HG03064 (cell line): ENCODE data around the gene UNK.
"Not testable (repeated sequence)": the region's sequence is repeated elsewhere in the genome, so short reads cannot be mapped to it uniquely, and the experiment has no call there.

Source experiments
- ATAC-seq: cut with Tn5 transposase; IDR thresholded peaks from one replicate; pipeline ENCODE4 v1.9.1; 2021; ENCODE audit warnings: low read depth; ENCODE audit not compliant: unreplicated experiment

Gene UNK

GRCh38 chr17:75771334-75772281 is 13.0 kb upstream of the UNK start:
- no peak for ATAC-seq

GRCh38 chr17:75773121-75773807 is 11.3 kb upstream of the UNK start:
- ATAC-seq, result no peak

- ATAC-seq, result no peak
These were observed 10.7 kb upstream of the UNK start for GRCh38 chr17:75773808-75774470.

- no peak for ATAC-seq
These were observed 10.1 kb upstream of the UNK start for GRCh38 chr17:75774471-75774990.

- no peak for ATAC-seq
These were observed 9.5 kb upstream of the UNK start for GRCh38 chr17:75774991-75775668.

- ATAC-seq, result no peak
These were observed 8.0 kb upstream of the UNK start for GRCh38 chr17:75776386-75777295.

- ATAC-seq, result no peak
These were observed 7.2 kb upstream of the UNK start for GRCh38 chr17:75777296-75777922.

- not testable (repeated sequence) for ATAC-seq
These were observed 6.3 kb upstream of the UNK start for GRCh38 chr17:75778066-75778860.

GRCh38 chr17:75778861-75779249 is 5.8 kb upstream of the UNK start:
- ATAC-seq, result peak; percentile 18

GRCh38 chr17:75779250-75779986 is 5.2 kb upstream of the UNK start:
- peak; percentile 51 for ATAC-seq

- ATAC-seq, result no peak
These were observed 4.4 kb upstream of the UNK start for GRCh38 chr17:75779987-75780889.

GRCh38 chr17:75783069-75783783 is 1.4 kb upstream of the UNK start:
- ATAC-seq, result no peak

- ATAC-seq, result no peak
These were observed 668 bp upstream of the UNK start for GRCh38 chr17:75783803-75784472.

- peak; percentile 24 for ATAC-seq
These were observed 647 bp downstream of the UNK start for GRCh38 chr17:75785016-75785890.
